GM23338 (cell line): Measurements from ENCODE around the gene SYT7. TPM values are rescaled to one million over a fixed set of nuclear protein-coding genes. Genes with fewer than 3 reads are reported as not detected.

ENCODE experiments used
- ATAC-seq: fragments of 200-7000 bp; cut with Tn5 transposase; 3 replicates; pipeline ENCODE4 v1.9.1; 2020
- DNase-seq: peaks from one replicate; pipeline ENCODE4 v3.0.0-alpha.2; 2015; ENCODE audit warnings: low spot score
- H2AFZ ChIP-seq: fragments of 200-600 bp; sonication (generic); 2 replicates; pipeline ENCODE4 v1.8.0; 2016; ENCODE audit warnings: antibody characterized with exemption, mild to moderate bottlenecking, moderate library complexity
- H3F3A ChIP-seq: fragments of 200-600 bp; sonication (generic); replicated peaks from 2 replicates; pipeline ENCODE4 v1.8.0; 2017; ENCODE audit warnings: antibody characterized with exemption, mixed run types, low read depth
- H3K27ac ChIP-seq: fragments of 200-600 bp; sonication (generic); 2 replicates; pipeline ENCODE4 v1.6.1; 2016; ENCODE audit warnings: low read depth
- H3K27me3 ChIP-seq: fragments of 200-600 bp; sonication (generic); 2 replicates; pipeline ENCODE4 v1.8.0; 2016; ENCODE audit warnings: mild to moderate bottlenecking, mixed run types, moderate library complexity; ENCODE audit not compliant: insufficient read depth
- H3K36me3 ChIP-seq: fragments of 200-600 bp; sonication (generic); 2 replicates; pipeline ENCODE4 v1.8.0; 2016; ENCODE audit warnings: mild to moderate bottlenecking; ENCODE audit not compliant: insufficient read depth
- H3K4me1 ChIP-seq: fragments of 200-600 bp; sonication (generic); 2 replicates; pipeline ENCODE4 v1.8.0; 2016; ENCODE audit warnings: mild to moderate bottlenecking, moderate library complexity; ENCODE audit not compliant: insufficient read depth
- H3K4me2 ChIP-seq: fragments of 200-600 bp; sonication (generic); 2 replicates; pipeline ENCODE4 v1.7.1; 2017; ENCODE audit warnings: mixed run types
- H3K4me3 ChIP-seq: fragments of 200-600 bp; sonication (generic); 2 replicates; pipeline ENCODE4 v1.6.1; 2016; ENCODE audit warnings: mixed run types
- H3K79me2 ChIP-seq: fragments of 200-600 bp; sonication (generic); replicated peaks from 2 replicates; pipeline ENCODE4 v1.8.0; 2017; ENCODE audit warnings: mild to moderate bottlenecking; ENCODE audit not compliant: insufficient read depth
- H3K9me2 ChIP-seq: fragments of 200-600 bp; sonication (generic); 2 replicates; pipeline ENCODE4 v1.8.0; 2017; ENCODE audit not compliant: insufficient read depth
- H4K20me1 ChIP-seq: fragments of 200-600 bp; sonication (generic); replicated peaks from 2 replicates; pipeline ENCODE4 v1.8.0; 2017; ENCODE audit warnings: mild to moderate bottlenecking; ENCODE audit not compliant: insufficient read depth
- H3K27ac Mint-ChIP-seq: 2 replicates; pipeline ENCODE4 v1.8.0; 2020; ENCODE audit warnings: inconsistent platforms, mild to moderate bottlenecking, moderate library complexity, mixed read lengths
- H3K27me3 Mint-ChIP-seq: 3 replicates; pipeline ENCODE4 v1.8.0; 2022; ENCODE audit warnings: low read depth, mild to moderate bottlenecking, moderate library complexity, mixed read lengths, inconsistent platforms; ENCODE audit not compliant: insufficient read depth, poor library complexity
- H3K36me3 Mint-ChIP-seq: 3 replicates; pipeline ENCODE4 v1.8.0; 2021; ENCODE audit warnings: low read depth, mild to moderate bottlenecking, inconsistent platforms, moderate library complexity, mixed read lengths
- H3K4me1 Mint-ChIP-seq: 3 replicates; pipeline ENCODE4 v1.8.0; 2020; ENCODE audit warnings: mild to moderate bottlenecking, inconsistent platforms, mixed read lengths
- H3K4me3 Mint-ChIP-seq: 3 replicates; pipeline ENCODE4 v1.8.0; 2021; ENCODE audit warnings: moderate library complexity, mild to moderate bottlenecking, inconsistent platforms, mixed read lengths
- H3K9me3 Mint-ChIP-seq: 3 replicates; pipeline ENCODE4 v1.8.0; 2020; ENCODE audit warnings: moderate library complexity, mild to moderate bottlenecking, inconsistent platforms, mixed read lengths
- CREB1 ChIP-seq: fragments of 250-450 bp; sonication (Bioruptor Pico); IDR thresholded peaks from 2 replicates; pipeline ENCODE4 v1.5.0; 2020; ENCODE audit warnings: low read depth, mild to moderate bottlenecking, moderate library complexity
- CTCF ChIP-seq, 2 experiments: fragments of 200-600 bp in 1 of 2; sonication (generic) in 1 of 2; conservative IDR thresholded peaks; 2 replicates each; pipeline versions ENCODE4 v1.5.1 to v1.6.1; 2016 to 2017; ENCODE audit warnings: antibody characterized with exemption in 2 of 2, low read depth in 2 of 2, mild to moderate bottlenecking in 2 of 2, moderate library complexity in 1 of 2
- ETS1 ChIP-seq: IDR thresholded peaks from 2 replicates; pipeline ENCODE4 v1.6.1; 2016; ENCODE audit warnings: antibody characterized with exemption
- POLR2AphosphoS5 ChIP-seq: IDR thresholded peaks from 2 replicates; pipeline ENCODE4 v1.6.1; 2016; ENCODE audit warnings: antibody characterized with exemption, low read depth
- REST ChIP-seq: IDR thresholded peaks from one replicate; pipeline ENCODE4 v1.6.1; 2018; ENCODE audit warnings: antibody characterized with exemption; ENCODE audit not compliant: unreplicated experiment
- ZNF114 ChIP-seq: fragments of 250-450 bp; sonication (Bioruptor Pico); IDR thresholded peaks from 2 replicates; pipeline ENCODE4 v1.5.0; 2020; ENCODE audit warnings: mild to moderate bottlenecking, moderate library complexity
- ZNF331 ChIP-seq: fragments of 250-450 bp; sonication (Bioruptor Pico); IDR thresholded peaks from 2 replicates; pipeline ENCODE4 v1.5.0; 2020; ENCODE audit warnings: low read depth, mild to moderate bottlenecking, moderate library complexity
- ZNF462 ChIP-seq: fragments of 250-450 bp; sonication (Bioruptor Pico); IDR thresholded peaks from 2 replicates; pipeline ENCODE4 v1.5.0; 2020; ENCODE audit warnings: mild to moderate bottlenecking, moderate library complexity
- polyA plus RNA-seq: library from polyadenylated mRNA; unstranded; fragments of >200 nt; fragmentation: Nextera tagmentation; extraction: Ambion mirVana; gene quantifications from 2 replicates; pipeline ENCODE4 v1.2.1, GENCODE V29; 2016
- total RNA-seq: library from RNA; depleted of rRNA; stranded (reverse); fragments of >200 nt; shearing (Covaris generic); gene quantifications from 2 replicates; pipeline ENCODE4 v1.2.3, GENCODE V29; 2014

Gene SYT7
- total and polyA plus RNA-seq, 2 experiments from 2014 or later: 1.6 to 10.3 TPM

GRCh38 chr11:61543606-61544306 lies 37.1 kb downstream of the SYT7 start:
- peaks cover 53% of the 10 kb centered on the region for H3K4me1 Mint-ChIP-seq
- ATAC-seq: no peak

More at GRCh38 chr11:61543606-61544306, 37.1 kb downstream of the SYT7 start:
- Mint-ChIP-seq H3K27ac (no peak overlapping the region), H3K4me3 (no peak overlapping the region), H3K9me3 (no peaks in the 10 kb centered on the region), H3K36me3 (no peaks in the 10 kb centered on the region; the same call in 2 of the 3 replicates), H3K27me3 (peaks cover 14% of the 10 kb centered on the region)
- Histone ChIP-seq H4K20me1 (no peaks in the 10 kb centered on the region), H2AFZ (no peak overlapping the region), H3F3A (0 out of 2 replicates have a peak, but pooled peaks cover 3% of the 10 kb centered on the region), H3K79me2 (no peaks in the 10 kb centered on the region), H3K27me3 (no peaks in the 10 kb centered on the region), H3K4me2 (no peak overlapping the region), H3K4me3 (no peak overlapping the region), H3K27ac (no peak overlapping the region), H3K4me1 (peaks cover 21% of the 10 kb centered on the region), H3K9me2 (peaks cover 13% of the 10 kb centered on the region), H3K36me3 (no peaks in the 10 kb centered on the region)
- no peak for TF ChIP-seq CREB1 (CRISPR knock-in tag)
- TF ChIP-seq ZNF331 (CRISPR knock-in tag): no peak
- no peak for TF ChIP-seq CTCF (conservative IDR thresholded peaks at IDR 0.05; ENCODE audit: low read depth in 2 of 2)
- TF ChIP-seq REST: no peak
- TF ChIP-seq POLR2AphosphoS5: no peak
- TF ChIP-seq ZNF462 (CRISPR knock-in tag): no peak
- TF ChIP-seq ZNF114 (CRISPR knock-in tag): no peak
- TF ChIP-seq ETS1: no peak
- no peak for DNase-seq
